ENCODE data around the gene KCNJ12.

KCNJ12 gene

GRCh38 chr17:21368545-21369246 lies 7.5 kb upstream of the KCNJ12 start:
- no peak for DNase-seq

- DNase-seq, result no peak
These were observed 6.8 kb upstream of the KCNJ12 start for GRCh38 chr17:21369395-21369794.

- DNase-seq, result peak; percentile 52
These were observed 5.7 kb upstream of the KCNJ12 start for GRCh38 chr17:21370430-21370829.

GRCh38 chr17:21371511-21372081 lies 4.6 kb upstream of the KCNJ12 start:
- DNase-seq, result no peak

- no peak for DNase-seq
These were observed 3.8 kb upstream of the KCNJ12 start for GRCh38 chr17:21372256-21372954.

- DNase-seq, result no peak
These were observed 3.1 kb upstream of the KCNJ12 start for GRCh38 chr17:21373036-21373435.

- no peak for DNase-seq
These were observed 2.3 kb upstream of the KCNJ12 start for GRCh38 chr17:21373696-21374440.

- no peak for DNase-seq
These were observed 1.6 kb upstream of the KCNJ12 start for GRCh38 chr17:21374441-21375161.

- DNase-seq, result no peak
These were observed 996 bp upstream of the KCNJ12 start for GRCh38 chr17:21375162-21375560.

GRCh38 chr17:21375757-21376080 lies 438 bp upstream of the KCNJ12 start:
- DNase-seq, result no peak

GRCh38 chr17:21376759-21377690 lies 868 bp downstream of the KCNJ12 start:
- peak; percentile 51 for DNase-seq

- DNase-seq, result no peak
These were observed 1.7 kb downstream of the KCNJ12 start for GRCh38 chr17:21377705-21378396.

GRCh38 chr17:21378553-21378952 lies 2.4 kb downstream of the KCNJ12 start:
- no peak for DNase-seq

GRCh38 chr17:21379080-21379711 lies 3.0 kb downstream of the KCNJ12 start:
- DNase-seq, result no peak

GRCh38 chr17:21380659-21381058 lies 4.5 kb downstream of the KCNJ12 start:
- DNase-seq, result no peak

- DNase-seq, result no peak
These were observed 5.0 kb downstream of the KCNJ12 start for GRCh38 chr17:21381076-21381706.

- DNase-seq, result no peak
These were observed 6.7 kb downstream of the KCNJ12 start for GRCh38 chr17:21382560-21383495.

- no peak for DNase-seq
These were observed 9.2 kb downstream of the KCNJ12 start for GRCh38 chr17:21385281-21385845.

GRCh38 chr17:21387616-21388015 lies 11.5 kb downstream of the KCNJ12 start:
- DNase-seq, result no peak
